DMS53 (cell line): ENCODE measurements around the gene LYPD3.
A peak's percentile ranks its signal among the peaks of the same experiment; 100 is the strongest.

Experiments used
- DNase-seq: peaks from one replicate; lab custom pipeline; 2025; lab: John Stamatoyannopoulos, UW

Gene LYPD3

GRCh38 chr19:43430976-43431375 is 34.4 kb downstream of the LYPD3 start:
- no peak for DNase-seq

DNA sequence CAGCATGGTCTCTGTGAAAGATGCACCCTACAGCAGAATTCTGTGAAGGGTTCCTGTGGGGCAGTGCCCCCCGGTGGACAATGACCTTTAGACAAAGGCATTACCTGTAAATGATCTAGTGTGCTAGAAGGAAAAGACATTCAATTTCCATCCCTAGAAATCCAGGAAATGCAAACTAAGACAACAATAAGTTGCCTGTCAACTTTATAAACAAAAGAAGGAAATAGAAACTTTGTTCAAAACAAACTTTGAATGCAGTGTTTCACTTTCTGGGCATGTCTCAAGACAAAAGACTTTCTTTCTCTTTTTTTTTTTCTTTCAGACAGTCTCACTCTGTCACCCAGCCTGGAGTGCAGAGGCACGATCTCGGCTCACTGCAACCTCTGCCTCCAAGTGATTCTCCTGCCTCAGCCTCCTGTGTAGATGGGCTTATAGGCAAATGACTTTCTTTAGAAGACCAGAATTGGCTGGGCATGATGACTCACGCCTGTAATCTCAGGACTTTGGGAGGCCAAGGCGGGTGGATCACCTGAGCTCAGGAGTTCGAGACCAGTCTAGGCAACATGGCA is 35.2 kb downstream of the LYPD3 start:
- no peak for DNase-seq

- no peak for DNase-seq
These were observed 36.0 kb downstream of the LYPD3 start for GRCh38 chr19:43429395-43429794.

DNA sequence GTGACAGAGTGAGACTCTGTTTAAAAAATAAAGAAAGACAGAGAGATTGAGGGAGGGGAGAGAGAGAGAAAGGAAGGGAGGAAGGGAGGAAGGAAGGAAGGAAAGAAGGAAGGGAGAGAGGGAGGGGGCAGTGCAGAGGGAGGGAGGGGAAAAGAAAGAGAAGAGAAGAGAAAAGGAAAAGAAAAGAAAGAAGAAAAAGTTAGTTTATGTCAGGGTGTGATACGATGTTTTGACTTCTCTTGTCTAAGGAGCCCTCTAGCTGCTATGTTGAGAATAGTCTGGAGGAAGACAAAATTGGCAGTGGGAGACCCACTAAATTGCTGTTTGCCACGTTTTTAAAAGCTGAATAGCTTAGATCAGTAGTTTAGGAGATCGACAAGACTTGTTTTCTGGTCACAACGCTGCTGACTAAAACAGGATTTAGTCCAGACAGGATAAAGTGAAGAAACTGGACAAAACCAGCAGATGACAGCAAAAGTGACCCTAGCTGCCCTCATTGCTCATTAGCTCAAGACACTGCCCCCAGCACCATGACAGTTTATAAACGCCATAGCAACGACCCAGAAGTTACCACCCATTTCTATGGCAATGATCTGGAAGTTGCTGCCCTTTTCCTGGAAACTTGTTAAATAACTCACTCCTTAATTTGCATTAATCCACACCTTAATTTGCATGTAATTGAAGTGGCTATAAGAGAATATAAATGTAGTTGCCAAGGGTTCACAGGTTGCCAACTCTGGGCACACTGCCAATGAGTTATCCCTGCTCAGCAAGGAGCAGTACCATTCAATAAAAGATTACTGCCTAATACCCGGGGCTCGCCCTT is 39.6 kb downstream of the LYPD3 start:
- peak; percentile 48 for DNase-seq

DNA sequence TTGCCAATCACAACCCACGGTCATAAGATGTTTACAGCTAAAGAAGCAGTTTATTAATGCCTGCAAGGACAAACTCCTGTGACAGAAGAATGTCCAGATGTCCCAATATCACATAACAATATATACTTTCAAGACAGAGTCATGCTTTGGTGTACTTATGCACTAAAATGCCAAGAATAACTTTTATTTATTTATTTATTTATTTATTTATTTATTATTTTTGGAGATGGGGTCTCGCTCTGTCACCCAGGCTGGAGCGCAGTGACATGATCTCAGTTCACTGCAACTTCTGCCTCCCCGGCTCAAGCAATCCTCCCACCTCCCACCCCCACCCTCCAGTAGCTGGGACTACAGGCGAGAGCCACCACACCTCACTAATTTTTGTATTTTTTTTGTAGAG is 41.6 kb downstream of the LYPD3 start:
- no peak for DNase-seq

DNA sequence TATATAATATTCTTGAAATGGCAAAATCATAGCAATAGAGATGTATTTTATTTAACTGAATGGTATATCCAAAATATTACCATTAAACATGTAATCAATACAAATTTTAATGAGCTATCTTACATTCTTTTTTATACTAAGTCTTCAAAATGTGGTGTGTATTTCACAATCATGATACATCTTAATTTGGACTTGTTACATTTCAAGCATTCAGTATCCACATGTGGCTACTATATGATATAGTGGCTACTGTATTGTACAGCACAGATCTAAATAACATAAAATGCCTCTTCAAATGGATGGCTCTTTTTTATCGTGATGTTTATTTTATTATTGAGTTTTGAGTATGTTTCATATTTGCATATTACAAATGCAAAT is 42.7 kb downstream of the LYPD3 start:
- DNase-seq: no peak

DNA sequence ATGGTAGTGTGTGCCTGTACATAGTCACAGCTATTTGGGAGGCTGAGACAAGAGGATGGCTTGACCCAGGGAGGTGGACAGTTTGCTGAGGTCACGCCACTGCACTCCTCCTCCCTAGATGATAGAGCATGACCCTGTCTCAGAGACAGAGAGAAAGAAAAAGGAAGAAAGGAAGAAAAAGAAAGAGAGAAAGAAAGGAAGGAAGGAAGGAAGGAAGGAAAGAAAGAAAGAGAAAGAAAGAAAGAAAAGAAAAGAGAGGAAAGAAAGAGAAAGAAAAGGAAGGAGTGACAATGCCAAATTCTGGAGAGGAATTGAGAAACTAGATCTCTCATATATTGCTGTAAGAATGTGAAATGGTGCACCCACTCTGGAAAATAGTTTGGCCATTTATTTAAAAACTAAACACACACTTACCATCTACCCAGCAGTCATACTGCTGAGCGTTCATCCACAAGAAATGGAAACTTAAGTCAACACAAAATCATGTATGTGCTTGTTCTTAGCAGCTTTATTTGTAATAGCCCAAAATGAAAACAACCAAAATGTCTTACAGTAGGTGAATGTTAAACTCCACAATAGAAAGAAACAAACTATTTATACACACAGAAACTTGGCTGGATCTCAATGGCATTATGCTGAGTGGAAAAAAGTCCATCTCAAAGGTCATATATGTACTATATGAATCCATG is 43.3 kb downstream of the LYPD3 start:
- no peak for DNase-seq

DNA sequence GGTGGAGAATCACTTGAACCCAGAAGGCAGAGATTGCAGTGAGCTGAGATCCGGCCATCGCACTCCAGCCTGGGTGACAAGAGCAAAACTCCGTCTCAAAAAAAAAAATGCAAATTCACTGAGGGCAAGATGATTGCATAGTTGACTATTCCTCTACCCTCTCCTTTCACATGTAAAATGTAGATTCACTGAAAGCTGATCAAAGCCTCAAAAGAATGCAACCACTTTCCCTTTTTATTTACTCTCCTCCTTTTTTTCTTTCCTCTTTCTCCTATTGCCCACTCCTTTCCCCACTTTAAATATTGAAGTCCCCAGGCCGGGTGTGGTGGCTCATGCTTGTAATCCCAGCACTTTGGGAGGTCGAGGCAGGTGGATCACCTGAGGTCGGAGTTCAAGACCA is 44.5 kb downstream of the LYPD3 start:
- DNase-seq: no peak

DNA sequence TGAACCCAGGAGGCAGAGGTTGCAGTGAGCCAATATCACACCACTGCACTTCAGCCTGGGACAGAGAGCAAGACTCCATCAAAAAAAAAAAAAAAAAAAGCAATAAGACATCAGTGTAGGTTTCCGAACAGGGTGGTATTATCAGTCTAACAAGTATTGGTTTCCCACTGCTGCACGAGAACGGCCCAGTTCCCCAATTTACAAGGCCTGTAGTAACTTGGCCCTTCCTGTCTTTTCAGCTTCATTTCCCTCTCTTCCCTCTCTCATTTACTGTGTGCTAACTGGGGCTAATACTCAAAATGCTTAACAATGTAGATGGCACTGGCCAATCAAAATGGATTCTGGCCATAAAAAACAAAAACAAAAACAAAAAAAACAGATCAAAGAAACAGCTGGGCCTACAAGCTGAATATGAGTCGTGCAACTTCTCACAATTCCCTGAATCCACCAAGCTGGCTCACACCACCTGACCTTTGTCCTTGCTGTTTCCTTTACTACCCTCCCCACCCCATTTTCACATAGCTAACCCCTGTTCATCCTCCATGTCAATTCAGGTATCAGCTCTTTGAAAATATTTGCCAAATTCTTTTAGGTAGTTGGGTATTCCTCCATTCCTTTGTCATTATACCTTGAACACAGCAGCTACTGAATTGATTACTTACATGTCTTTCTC is 48.3 kb downstream of the LYPD3 start:
- DNase-seq: no peak

DNA sequence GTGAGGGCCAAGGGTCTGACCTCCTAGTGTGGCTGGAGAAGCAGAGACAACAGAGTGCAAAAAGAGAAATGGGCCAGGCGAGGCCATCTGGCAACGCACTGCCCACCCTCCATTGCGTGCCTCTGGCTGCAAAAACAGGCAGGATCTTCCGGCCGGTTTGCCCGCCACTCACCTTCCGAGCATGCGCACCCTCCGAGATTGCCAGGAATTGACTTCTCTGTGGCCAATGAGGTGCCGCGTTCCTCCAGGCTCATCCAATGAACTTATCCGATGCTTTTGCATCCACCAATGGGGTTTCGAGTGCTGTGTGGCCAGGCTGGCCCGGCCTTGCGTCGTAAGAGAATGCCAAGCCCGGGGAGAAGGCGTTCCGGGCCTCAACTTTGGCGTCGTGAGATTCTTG is 50.9 kb downstream of the LYPD3 start, which contains the start of gene TEX101:
Gene TEX101, plus strand, starts transcription at position 337 of the 400 bp plus-strand sequence. CDS start 1,030 bp downstream, outside the sequence.
- DNase-seq: no peak

- DNase-seq: no peak
These were observed 53.0 kb downstream of the LYPD3 start for GRCh38 chr19:43412441-43412840.
